ENCODE results near the gene HERC4.

The HERC4 gene, protein sequence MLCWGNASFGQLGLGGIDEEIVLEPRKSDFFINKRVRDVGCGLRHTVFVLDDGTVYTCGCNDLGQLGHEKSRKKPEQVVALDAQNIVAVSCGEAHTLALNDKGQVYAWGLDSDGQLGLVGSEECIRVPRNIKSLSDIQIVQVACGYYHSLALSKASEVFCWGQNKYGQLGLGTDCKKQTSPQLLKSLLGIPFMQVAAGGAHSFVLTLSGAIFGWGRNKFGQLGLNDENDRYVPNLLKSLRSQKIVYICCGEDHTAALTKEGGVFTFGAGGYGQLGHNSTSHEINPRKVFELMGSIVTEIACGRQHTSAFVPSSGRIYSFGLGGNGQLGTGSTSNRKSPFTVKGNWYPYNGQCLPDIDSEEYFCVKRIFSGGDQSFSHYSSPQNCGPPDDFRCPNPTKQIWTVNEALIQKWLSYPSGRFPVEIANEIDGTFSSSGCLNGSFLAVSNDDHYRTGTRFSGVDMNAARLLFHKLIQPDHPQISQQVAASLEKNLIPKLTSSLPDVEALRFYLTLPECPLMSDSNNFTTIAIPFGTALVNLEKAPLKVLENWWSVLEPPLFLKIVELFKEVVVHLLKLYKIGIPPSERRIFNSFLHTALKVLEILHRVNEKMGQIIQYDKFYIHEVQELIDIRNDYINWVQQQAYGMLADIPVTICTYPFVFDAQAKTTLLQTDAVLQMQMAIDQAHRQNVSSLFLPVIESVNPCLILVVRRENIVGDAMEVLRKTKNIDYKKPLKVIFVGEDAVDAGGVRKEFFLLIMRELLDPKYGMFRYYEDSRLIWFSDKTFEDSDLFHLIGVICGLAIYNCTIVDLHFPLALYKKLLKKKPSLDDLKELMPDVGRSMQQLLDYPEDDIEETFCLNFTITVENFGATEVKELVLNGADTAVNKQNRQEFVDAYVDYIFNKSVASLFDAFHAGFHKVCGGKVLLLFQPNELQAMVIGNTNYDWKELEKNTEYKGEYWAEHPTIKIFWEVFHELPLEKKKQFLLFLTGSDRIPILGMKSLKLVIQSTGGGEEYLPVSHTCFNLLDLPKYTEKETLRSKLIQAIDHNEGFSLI

DNA sequence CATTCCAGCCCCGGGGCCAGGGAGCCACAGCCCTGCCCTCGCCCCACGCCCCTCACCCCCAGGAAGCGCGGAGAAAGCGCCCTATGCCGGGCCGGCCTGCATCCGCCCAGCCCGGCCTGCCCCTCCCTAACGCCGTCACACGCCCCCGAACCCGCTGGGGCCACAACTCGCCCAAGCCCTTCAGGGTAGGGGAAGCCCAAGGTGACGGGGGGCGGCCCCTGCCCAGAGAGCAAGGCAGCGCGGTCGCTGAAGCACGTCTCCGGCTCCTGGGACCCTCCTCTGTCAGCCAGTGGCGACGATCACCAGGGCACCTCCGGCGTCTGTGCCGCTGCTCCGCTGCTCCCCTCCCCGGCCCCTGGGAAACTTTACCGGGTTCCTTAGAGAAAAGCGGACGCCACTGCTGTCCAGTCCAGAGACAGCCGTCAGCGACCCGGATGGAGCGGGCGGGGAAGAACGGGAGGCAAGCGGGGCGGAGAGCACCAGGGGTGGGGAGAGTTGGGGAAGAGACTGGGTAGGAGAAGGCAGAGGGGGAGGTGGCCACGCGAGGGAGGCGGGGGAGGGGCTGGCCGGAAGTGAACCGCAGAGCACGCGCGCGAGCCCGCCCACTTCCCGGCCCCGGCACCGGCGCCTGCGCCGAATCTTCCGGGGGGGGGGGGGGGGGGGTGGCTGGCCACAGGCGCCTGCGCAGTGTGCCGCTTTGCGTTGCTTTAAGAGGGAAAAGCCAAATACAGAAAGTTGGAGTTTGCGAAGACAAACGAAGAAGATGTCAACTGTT lies at the start of gene HERC4:
Gene HERC4 (minus strand): TSS at position 509 of the 775 bp plus-strand sequence. CDS start 2,175 bp downstream, outside the sequence.
- peak; percentile 62 to 95 (median 89) for DNase-seq

DNA sequence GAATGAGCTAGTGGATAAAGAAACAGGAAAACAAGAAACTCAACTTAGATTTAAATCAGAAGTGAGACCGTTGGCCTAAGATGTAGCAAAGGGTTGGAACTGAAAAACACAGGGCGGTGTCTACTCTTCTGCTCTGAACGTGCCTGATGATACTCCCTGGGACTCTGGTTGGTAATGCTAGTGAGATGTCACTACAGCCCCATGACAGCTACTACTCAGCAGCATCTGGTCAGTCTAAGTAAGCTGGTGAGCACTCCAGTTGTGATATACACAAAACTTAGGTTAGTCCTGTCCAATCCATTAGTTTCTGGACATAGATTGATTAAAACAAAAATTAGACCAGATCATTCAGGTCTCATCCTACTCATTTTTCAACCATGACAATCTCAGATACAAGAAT lies 49.6 kb upstream of the HERC4 start:
- no peak for DNase-seq

- no peak for DNase-seq
Measured at GRCh38 chr10:68121852-68122251, 46.8 kb upstream of the HERC4 start.

- DNase-seq: no peak
Measured at GRCh38 chr10:68121020-68121743, 46.1 kb upstream of the HERC4 start.

- DNase-seq: no peak
Measured at GRCh38 chr10:68118657-68119056, 43.6 kb upstream of the HERC4 start.

DNA sequence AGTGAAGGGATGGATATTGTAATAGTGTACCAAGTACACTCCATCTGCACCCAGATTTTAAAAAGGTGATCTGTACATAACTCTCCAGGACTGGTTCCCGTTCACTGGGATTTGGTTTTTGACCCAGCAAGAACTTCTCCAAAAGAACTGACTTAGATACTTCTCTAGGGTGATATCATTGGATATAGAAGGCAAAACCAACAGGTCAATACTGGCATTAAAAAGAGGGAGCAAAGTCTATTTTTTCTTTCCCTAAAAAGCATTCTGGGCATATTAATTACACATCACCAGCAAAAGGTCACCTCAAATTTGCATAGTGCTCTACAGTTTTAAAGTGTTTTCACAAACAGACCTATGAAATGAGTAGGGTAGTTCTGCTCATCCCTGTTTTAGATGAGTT lies 37.8 kb upstream of the HERC4 start:
- no peak for DNase-seq

- DNase-seq: no peak
Measured at GRCh38 chr10:68111584-68111983, 36.5 kb upstream of the HERC4 start.

DNA sequence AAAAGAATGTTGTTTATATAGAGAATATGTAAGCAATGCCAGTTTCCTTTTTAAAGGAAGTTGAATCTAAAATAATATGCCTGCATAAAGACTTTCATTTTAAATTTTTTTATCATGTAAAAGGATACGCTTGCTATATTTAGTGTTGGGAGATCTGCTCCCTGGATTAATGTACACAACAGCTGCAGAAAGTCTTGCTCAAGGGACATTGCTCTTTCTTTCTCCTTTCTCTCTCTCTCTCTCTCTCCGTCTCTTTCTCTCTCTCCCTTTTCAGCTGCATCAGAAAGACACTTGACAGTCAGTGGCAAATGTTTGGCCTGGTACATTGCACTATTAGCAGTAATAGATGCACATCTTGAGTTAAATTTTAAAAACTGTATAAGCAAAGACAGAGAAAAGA lies 34.9 kb upstream of the HERC4 start:
- DNase-seq: no peak

GRCh38 chr10:68109331-68109730 lies 34.2 kb upstream of the HERC4 start, which contains the start of gene MYPN:
Gene MYPN (plus strand): TSS chr10:68109488. CDS start chr10:68121439, 11,951 bp downstream.
- DNase-seq: no peak

DNA sequence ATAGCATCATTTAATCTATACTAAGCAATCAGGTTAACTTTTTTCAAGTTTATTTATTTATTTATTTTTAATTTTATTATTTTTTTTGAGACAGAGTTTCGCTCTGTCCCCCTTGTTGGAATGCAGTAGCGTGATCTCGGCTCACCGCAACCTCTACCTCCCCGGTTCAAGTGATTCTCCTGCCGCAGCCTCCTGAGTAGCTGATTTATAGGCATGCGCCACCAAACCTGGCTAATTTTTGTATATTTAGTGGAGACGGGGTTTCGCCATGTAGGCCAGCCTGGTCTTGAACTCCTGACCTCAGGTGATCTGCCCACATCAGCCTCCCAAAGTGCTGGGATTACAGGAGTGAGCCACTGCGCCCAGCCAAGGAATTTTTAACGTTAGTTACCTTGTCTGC lies 33.6 kb upstream of the HERC4 start:
- DNase-seq: no peak

DNA sequence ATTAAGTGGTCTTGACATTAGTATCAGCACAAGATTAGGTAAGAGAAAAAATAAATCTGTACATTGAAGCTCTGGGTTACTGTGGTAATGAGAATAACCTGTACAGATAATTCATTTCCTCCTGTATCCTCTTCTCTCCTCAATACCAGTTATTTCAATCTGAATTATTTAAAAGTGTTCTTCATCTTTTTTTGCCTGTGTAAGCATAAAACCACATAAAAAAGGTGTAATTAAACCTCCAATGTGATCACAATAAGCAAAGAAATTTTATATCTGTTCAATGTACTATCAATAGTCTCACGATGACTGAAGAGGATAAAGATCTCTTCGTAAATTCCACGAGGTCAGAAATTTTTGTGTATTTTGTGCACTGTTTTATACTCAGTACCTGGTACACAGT lies 33.0 kb upstream of the HERC4 start:
- no peak for DNase-seq

DNA sequence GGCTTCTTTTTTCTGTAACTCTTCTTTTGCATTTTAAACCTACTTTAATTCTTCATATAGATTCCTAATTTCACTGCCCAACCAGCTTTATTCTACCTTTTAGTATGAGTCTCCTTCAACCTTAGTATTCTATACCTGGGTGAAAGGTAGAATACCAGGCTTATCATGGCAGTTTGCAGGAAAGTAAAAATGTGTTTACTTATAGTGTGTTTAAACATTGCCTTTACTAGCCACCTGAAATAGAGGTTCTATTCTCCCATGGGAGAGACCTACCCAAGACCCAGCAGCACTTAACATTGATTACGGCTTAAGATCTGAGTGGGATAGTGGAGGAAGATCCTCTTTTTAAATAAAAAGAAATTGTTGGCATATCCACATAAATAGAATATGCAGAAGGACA lies 32.6 kb upstream of the HERC4 start:
- DNase-seq: no peak

- DNase-seq: no peak
Measured at GRCh38 chr10:68106656-68107055, 31.6 kb upstream of the HERC4 start.

DNA sequence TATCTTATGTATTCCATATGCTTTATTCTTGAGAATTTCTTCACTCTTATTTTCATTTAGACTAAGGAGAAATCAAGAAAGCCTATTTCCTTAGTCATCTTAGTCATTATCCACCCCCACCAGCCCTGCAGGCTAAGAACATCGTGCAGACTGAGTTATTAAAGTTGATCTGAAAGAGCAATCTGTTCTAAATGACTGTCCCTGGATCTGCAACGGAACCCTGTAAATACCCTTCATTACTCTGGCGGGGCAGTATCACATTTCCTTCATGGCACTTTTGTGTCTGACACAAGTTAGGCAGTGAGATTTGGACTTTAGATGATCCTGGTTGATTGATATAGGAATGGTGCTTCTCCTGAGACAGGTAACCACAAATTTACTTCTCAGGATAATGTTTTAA lies 30.7 kb upstream of the HERC4 start:
- peak in 2 of 51 donors; percentile 0 to 23 for DNase-seq

GRCh38 chr10:68103901-68104300 lies 28.8 kb upstream of the HERC4 start:
- DNase-seq: no peak

DNA sequence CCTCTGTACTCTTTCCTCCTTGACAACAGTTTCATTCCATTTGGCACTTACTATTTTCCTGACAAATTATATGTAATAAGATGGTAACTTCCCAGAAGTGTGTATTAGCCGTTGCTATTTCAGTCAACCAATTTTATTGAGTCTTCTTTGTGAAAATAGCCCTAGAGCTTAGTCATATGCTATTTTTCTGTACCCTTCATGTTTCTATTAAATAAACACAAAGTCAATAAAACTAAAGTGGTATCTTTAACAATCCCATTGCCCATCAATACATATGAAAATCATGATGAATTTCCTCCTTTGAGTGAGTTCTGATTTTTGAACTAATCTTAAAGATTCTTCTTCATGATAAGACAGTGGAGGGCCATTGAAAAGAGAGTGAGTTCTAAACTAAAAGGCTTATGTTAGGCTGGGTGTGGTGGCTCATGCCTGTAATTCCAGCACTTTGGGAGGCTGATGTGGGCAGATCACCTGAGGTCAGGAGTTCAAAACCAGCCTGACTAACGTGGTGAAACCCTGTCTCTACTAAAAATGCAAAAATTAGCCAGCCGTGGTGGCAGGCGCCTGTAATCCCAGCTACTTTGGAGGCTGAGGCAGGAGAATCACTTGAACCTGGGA lies 28.3 kb upstream of the HERC4 start:
- no peak for DNase-seq

GRCh38 chr10:68101066-68101465 lies 26.0 kb upstream of the HERC4 start:
- no peak for DNase-seq

GRCh38 chr10:68099736-68100135 lies 24.7 kb upstream of the HERC4 start:
- DNase-seq: no peak

DNA sequence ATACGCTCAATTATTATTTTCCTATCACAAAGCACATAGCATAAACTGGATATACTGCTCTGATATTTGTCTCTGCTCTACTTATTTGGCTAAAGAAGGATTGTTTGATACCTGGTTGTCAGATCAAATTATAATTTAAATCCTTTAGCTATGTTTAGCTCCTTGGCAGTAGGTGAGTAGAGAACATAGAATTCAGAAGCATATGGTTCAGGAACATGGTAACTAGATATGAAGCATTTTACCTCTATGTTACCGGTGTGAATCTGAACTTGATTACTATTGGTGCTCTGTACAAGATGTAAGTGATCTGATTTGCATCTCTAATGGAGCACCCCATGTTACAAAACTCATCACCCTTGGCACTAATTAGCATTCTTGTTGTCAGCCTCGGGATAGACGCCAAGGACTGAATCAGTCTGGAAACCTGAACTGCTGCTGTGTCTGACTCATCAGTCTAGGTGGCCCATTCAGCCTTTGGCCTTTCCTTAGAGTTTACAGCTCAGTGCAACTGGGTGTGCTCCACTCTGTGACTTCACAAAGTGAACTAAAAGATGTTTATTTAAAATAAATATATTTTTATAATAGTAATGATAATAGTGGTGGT lies 21.9 kb upstream of the HERC4 start:
- peak in 12 of 51 donors; percentile 1 to 55 (median 19) for DNase-seq

DNA sequence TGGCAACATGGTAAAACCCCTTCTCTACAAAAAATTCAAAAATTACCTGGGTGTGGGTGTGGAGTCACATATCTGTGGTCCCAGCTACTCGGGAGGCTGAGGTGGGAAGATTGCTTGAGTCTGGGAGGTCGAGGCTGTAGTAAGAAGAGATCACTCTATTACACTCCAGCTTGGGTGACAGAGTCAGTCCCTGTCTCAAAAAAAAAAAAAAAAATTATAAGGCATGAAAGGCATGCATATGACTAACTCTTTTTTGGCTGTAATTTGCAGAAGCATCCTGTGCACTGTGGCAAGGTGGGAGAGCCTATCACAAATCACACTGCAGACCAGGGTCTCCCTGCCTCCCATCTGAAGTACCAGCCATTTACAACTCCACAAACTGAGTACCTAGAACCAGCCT lies 20.1 kb upstream of the HERC4 start:
- no peak for DNase-seq
